ENCODE data around the gene ARHGAP40. TPM values are rescaled to one million over a fixed set of nuclear protein-coding genes. Genes with fewer than 3 reads are reported as not detected.
A peak's percentile ranks its signal among the peaks of the same experiment; 100 is the strongest.

ARHGAP40 gene
- total RNA-seq, 4 donors from 2014 or later, result 0.21 to 1.2 TPM; not detected in 2

- DNase-seq, result no peak
- Histone ChIP-seq H3K4me3 (no peak overlapping the region), H3K27me3 (peaks cover 0 to 21% of the 10 kb centered on the region in 2 donors), H3K36me3 (no peaks in the 10 kb centered on the region), H3K4me1 (peaks cover 0 to 3% of the 10 kb centered on the region in 2 donors), H3K9me3 (no peaks in the 10 kb centered on the region), H3K27ac (no peak overlapping the region)
- no peak for TF ChIP-seq POLR2A (IDR thresholded peaks at IDR 0.05)
- no peak for TF ChIP-seq CTCF (IDR thresholded peaks at IDR 0.05)
- intact Hi-C loops (cut with DNase I; ENCODE audit: low total_unique reads), result no loop called here
Measured at GRCh38 chr20:38671186-38671585, 69.6 kb downstream of the ARHGAP40 start.

- DNase-seq, result no peak
- intact Hi-C loops (cut with DNase I; ENCODE audit: low total_unique reads), result no loop called here
- Histone ChIP-seq H3K27ac (no peak overlapping the region), H3K9me3 (no peaks in the 10 kb centered on the region), H3K27me3 (peaks cover 0 to 21% of the 10 kb centered on the region in 2 donors), H3K4me3 (no peak overlapping the region), H3K36me3 (no peaks in the 10 kb centered on the region), H3K4me1 (peaks cover 0 to 3% of the 10 kb centered on the region in 2 donors)
- no peak for TF ChIP-seq POLR2A (IDR thresholded peaks at IDR 0.05)
- no peak for TF ChIP-seq CTCF (IDR thresholded peaks at IDR 0.05)
Measured at GRCh38 chr20:38671701-38672292, 70.2 kb downstream of the ARHGAP40 start.

- Histone ChIP-seq H3K4me1 (peaks cover 0 to 3% of the 10 kb centered on the region in 2 donors), H3K36me3 (no peaks in the 10 kb centered on the region), H3K27ac (no peak overlapping the region), H3K9me3 (no peaks in the 10 kb centered on the region), H3K4me3 (no peak overlapping the region), H3K27me3 (peaks cover 0 to 21% of the 10 kb centered on the region in 2 donors)
- DNase-seq, result no peak
- intact Hi-C loops (cut with DNase I; ENCODE audit: low total_unique reads), result no loop called here
- TF ChIP-seq CTCF (IDR thresholded peaks at IDR 0.05) (no peak), POLR2A (IDR thresholded peaks at IDR 0.05) (no peak)
Measured at GRCh38 chr20:38672504-38672903, 70.9 kb downstream of the ARHGAP40 start.

GRCh38 chr20:38673261-38673660 lies 71.7 kb downstream of the ARHGAP40 start:
- Histone ChIP-seq H3K27ac (no peak overlapping the region), H3K27me3 (peaks cover 0 to 21% of the 10 kb centered on the region in 2 donors), H3K4me3 (no peak overlapping the region), H3K4me1 (peaks cover 0 to 3% of the 10 kb centered on the region in 2 donors), H3K36me3 (no peaks in the 10 kb centered on the region), H3K9me3 (no peaks in the 10 kb centered on the region)
- no peak for TF ChIP-seq POLR2A (IDR thresholded peaks at IDR 0.05)
- no peak for TF ChIP-seq CTCF (IDR thresholded peaks at IDR 0.05)
- DNase-seq, result no peak
- intact Hi-C loops (cut with DNase I; ENCODE audit: low total_unique reads), result no loop called here

GRCh38 chr20:38673725-38674091 lies 72.1 kb downstream of the ARHGAP40 start:
- Histone ChIP-seq H3K4me1 (peaks cover 0 to 3% of the 10 kb centered on the region in 2 donors), H3K4me3 (peak overlapping the region; percentile 12 to 20), H3K27ac (no peak overlapping the region), H3K36me3 (no peaks in the 10 kb centered on the region), H3K27me3 (peaks cover 0 to 21% of the 10 kb centered on the region in 2 donors), H3K9me3 (no peaks in the 10 kb centered on the region)
- intact Hi-C loops (cut with DNase I; ENCODE audit: low total_unique reads), result no loop called here
- no peak for DNase-seq
- no peak for TF ChIP-seq POLR2A (IDR thresholded peaks at IDR 0.05)

Data from uterus (tissue), 4 donors.